Jurkat, Clone E6-1 (cell line): ENCODE measurements around the gene CLDND1. TPM values are rescaled to one million over a fixed set of nuclear protein-coding genes. Genes with fewer than 3 reads are reported as not detected.
A peak's percentile ranks its signal among the peaks of the same experiment; 100 is the strongest.
"Not testable (repeated sequence)": the region's sequence is repeated elsewhere in the genome, so short reads cannot be mapped to it uniquely, and the experiment has no call there.

ENCODE experiments used
- DNase-seq: peaks from one replicate; pipeline ENCODE4 v3.0.0-alpha.2; 2011; ENCODE audit warnings: low read depth, low spot score
- H3K4me3 ChIP-seq: 2 replicates; pipeline ENCODE4 v1.5.1; 2011; ENCODE audit warnings: mild to moderate bottlenecking, low read length, control low read depth, moderate library complexity
- polyA plus RNA-seq: library from polyadenylated mRNA; unstranded; fragments of >200 nt; gene quantifications from one replicate; pipeline ENCODE4 v1.2.1, GENCODE V29; 2012; ENCODE audit warnings: missing spikeins; ENCODE audit not compliant: insufficient read length, insufficient read depth

CLDND1 gene
- polyA plus RNA-seq, result 80.2 TPM

GRCh38 chr3:98522544-98523281 lies at the start of gene CLDND1:
CLDND1 (minus strand) TSS chr3:98522902; CDS start chr3:98521424, 1,478 bp downstream.
- peak within 1 kb of the TSS; percentile 93 for H3K4me3 ChIP-seq
- DNase-seq, result peak; percentile 93

DNA sequence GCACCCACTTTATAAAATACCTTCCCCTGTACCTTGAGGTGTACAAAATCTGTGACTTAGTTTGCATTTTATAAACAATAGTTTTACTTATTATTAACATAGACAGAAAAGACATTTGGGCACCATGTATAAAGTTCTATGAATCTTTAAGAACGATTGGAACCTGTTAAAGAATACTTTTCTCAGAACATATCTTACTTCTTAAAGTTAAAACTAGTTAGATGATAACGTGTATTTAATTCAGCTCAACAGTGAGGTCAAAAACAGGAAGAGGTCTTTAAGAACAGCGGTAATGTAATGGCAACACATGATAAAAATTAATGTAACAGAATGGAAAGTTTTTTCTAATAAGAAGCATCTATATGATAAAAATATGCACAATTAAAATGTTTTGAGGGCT lies 45.7 kb upstream of the CLDND1 start:
- no peak overlapping the region for H3K4me3 ChIP-seq
- DNase-seq, result no peak

- H3K4me3 ChIP-seq, result no peak overlapping the region
- DNase-seq, result no peak
Observed at GRCh38 chr3:98567666-98568270, 45.1 kb upstream of the CLDND1 start.

DNA sequence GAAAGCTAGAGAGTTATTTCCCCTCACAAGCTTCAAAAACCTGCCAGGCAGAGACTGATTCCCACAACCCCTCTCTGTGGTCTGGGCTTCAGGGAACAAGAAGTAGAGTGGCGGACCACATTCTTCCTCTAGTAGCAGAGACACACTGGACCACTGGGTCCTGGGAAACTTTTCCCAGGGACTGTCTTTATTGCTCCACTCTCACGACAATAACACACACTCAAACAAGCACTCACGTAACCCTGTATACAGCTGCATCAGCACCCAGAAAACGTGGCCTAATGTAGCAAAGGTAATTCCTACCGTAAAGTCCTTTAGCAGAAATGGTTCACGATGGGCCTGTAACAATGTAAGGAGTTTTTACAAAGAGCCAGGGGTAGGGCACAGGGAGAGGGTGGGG lies 43.1 kb upstream of the CLDND1 start:
- no peak for DNase-seq
- no peak overlapping the region for H3K4me3 ChIP-seq

GRCh38 chr3:98565237-98565643 lies 42.5 kb upstream of the CLDND1 start:
- no peak overlapping the region for H3K4me3 ChIP-seq

DNA sequence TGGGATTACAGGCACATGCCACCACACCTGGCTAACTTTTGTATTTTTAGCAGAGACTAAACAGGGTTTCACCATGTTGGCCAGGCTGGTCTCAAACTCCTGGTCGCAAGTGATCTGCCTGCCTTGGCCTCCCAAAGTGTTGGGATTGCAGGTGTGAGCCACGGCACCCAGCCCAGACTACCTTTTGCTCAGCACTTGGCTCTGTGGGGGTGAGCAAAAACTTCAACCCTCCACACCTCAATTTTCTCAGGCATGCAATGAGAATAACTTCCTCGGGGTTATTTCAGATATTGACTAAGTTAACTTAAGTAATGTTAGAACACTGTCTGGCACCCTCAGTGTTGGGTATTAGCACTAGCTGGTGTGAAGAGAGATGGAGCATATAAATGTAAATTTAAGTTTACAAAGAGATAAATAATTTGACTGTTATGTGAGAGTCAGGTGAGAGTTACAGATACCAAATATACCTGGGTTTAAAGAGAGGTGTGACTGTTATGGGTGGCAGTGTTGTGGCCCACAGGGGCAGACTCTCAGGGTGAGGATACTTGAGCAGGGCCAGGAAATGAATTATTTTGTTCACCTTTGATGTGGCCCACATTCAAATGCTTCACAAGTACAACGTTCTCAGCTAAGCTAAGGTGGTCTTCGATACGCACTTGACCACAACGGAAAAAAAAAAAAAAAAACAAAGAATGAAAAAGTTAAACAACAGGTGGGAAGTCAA lies 41.7 kb upstream of the CLDND1 start:
- DNase-seq, result peak; percentile 63
- H3K4me3 ChIP-seq, result no peak overlapping the region

More at GRCh38 chr3:98565237-98565643, 42.5 kb upstream of the CLDND1 start:
- no peak for DNase-seq

DNA sequence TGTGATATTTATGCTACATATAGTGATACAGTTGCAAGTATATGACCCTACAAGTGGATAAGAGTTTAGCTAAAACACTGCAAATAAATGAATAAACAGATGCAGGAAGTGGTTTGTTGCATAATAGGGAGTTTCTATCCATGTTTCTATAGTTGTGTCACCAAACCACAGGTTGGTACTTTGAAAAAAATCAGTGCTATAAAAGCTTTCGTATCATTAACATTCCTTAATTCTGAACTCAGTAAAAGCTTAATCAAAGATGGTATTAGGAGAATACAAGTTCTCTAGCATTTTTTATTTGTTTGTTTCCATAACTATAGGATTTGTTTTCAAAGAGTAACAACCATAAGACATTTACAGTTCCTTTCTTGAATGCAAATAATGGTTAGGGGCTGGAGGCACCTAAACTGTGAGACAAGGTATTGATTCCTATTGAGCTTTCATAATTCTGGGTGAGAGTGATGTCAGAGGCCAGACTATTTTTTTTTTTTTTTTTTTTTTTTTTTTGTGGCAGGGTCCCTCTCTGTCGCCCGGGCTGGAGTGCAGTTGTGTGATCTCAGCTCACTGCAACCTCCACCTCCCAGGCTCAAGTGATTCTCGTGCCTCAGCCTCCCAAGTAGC lies 41.1 kb upstream of the CLDND1 start:
- no peak overlapping the region for H3K4me3 ChIP-seq
- DNase-seq, result peak; percentile 24

GRCh38 chr3:98561727-98562521 lies 39.2 kb upstream of the CLDND1 start:
- DNase-seq, result no peak
- no peak overlapping the region for H3K4me3 ChIP-seq

GRCh38 chr3:98560911-98561310 lies 38.2 kb upstream of the CLDND1 start:
- no peak for DNase-seq
- H3K4me3 ChIP-seq, result no peak overlapping the region

DNA sequence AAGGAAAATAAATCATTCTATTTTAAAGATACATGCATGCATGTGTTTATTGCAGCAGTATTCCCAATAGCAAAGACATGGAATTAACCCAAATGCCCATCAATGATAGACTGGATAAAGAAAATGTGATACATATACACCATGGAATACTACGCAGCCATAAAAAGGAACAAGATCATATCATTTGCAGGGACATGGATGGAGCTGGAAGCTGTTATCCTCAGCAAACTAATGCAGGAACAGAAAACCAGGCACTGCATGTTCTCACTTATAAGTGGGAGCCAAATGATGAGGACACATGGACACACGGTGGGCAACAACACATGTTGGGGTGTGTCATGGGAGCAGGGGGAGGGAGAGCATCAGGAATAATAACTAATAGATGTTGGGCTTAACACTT lies 37.1 kb upstream of the CLDND1 start:
- not testable (repeated sequence) for DNase-seq, H3K4me3 ChIP-seq

- DNase-seq, result no peak
- H3K4me3 ChIP-seq, result no peak overlapping the region
Observed at GRCh38 chr3:98558100-98558827, 35.6 kb upstream of the CLDND1 start.

- no peak for DNase-seq
- H3K4me3 ChIP-seq, result no peak overlapping the region
Observed at GRCh38 chr3:98557324-98558010, 34.8 kb upstream of the CLDND1 start.

GRCh38 chr3:98556164-98557130 lies 33.7 kb upstream of the CLDND1 start:
- no peak for DNase-seq
- H3K4me3 ChIP-seq, result no peak overlapping the region

DNA sequence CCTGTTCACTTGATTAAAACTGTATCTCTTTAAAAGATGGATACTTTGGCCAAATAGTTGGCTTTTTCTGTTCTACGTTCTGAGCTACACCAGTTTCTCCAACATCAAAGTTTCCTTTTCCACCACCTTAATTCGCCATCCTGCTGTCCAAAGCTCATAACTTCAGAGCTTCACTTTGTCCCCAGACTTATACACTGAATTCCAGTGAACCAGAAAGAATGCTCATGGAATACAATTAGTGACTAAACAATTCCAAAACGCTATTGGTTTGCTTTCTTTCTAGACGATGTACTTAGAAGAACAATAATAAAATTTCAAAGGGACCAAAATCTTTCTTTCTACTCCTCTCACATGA lies 32.3 kb upstream of the CLDND1 start:
- DNase-seq, result no peak
- H3K4me3 ChIP-seq, result no peak overlapping the region

DNA sequence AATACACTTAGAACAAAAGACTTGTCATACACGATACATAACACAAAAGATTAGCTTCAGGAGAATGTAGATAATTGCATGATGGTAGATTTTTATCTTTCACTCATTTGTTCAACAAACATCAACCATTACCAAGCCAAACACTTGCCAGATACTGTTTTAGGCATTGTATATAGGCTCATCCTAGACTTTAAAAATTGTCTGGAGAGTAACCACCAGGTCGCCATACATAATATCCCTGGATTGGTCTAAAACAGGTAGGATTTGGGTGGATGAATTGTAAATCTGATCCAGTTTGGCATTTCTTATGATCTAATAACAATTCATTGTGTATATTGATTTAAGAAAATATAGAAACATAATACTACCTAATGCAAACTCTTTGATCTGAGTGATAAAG lies 31.9 kb upstream of the CLDND1 start:
- no peak for DNase-seq
- no peak overlapping the region for H3K4me3 ChIP-seq

DNA sequence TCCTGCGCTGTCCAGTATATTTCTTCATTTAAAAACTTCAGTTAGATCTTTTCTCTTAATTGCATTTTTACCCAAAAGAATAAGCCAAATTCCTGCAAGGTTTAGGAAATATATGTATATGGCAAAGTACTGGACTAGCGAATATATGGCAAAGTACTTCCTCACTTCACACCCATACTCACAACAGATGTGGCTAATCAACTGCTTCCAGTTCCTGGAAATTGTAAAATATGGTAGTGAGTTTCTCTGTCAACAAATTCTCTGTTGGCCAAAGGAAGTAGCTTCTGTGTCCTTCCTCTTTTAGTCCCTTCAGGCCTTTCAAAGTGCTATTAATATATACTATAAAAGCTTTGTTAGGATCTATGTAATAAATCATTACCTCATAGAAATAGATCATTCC lies 31.1 kb upstream of the CLDND1 start:
- DNase-seq, result no peak
- no peak overlapping the region for H3K4me3 ChIP-seq

DNA sequence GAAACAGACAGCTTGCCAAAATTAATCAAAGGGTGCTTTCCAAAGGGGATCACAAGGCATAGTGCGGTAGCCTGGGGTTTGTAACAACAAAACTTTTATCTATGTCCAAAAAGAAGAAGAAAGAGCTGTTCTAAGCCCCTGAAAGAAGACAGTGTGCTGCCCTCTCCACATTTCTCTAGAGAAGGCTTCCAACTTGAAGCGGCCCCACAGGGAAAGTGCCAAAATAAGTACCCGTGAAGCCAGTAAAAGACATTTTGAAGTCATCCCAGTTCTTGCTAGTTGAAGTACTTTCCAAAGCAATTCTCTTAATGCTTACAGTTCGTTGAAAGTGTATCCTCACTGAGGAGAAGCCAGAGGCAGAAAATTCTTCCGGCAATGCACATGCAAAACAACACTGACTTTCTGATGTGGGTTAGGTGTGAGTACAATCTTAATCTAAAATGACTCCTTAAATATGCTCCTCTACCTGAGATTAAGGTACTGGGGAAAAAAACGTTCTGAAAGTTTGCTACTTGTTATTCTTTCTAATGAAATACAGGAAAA lies 30.4 kb upstream of the CLDND1 start:
- DNase-seq, result no peak
- H3K4me3 ChIP-seq, result no peak overlapping the region
